Vagina (tissue), 2 donors: ENCODE results near the gene PA2G4.

Experiments used
- CTCF ChIP-seq, 3 experiments: fragments of 450-650 bp in 2 of 3; fragments of 200-600 bp in 1 of 3; sonication (generic) in 1 of 3; IDR thresholded peaks; one replicate each; pipeline ENCODE4 v1.5.1; 2017 to 2019; ENCODE audit warnings: antibody characterized with exemption in 3 of 3, mild to moderate bottlenecking in 2 of 3, moderate library complexity in 2 of 3
- POLR2A ChIP-seq, 2 donors: fragments of 450-650 bp; IDR thresholded peaks; one replicate each; pipeline ENCODE4 v1.6.1; 2017; ENCODE audit warnings: antibody characterized with exemption in 2 of 2, mild to moderate bottlenecking in 2 of 2, moderate library complexity in 2 of 2
- POLR2AphosphoS5 ChIP-seq, 2 donors: sonication (generic); formaldehyde crosslinking; IDR thresholded peaks; one replicate each; pipeline ENCODE4 v1.9.0; 2017; ENCODE audit warnings: antibody characterized with exemption in 2 of 2, mild to moderate bottlenecking in 2 of 2, low read depth in 1 of 2; ENCODE audit not compliant: insufficient read depth in 1 of 2

GRCh38 chr12:56071648-56072047, 32.7 kb upstream of the PA2G4 start:
- TF ChIP-seq POLR2A (IDR thresholded peaks at IDR 0.05) (no peak), POLR2AphosphoS5 (IDR thresholded peaks at IDR 0.05; ENCODE audit: insufficient read depth in 1 of 2, low read depth in 1 of 2) (no peak), CTCF (IDR thresholded peaks at IDR 0.05) (no peak)
